HG03139 (cell line): ENCODE data around the gene UPK1A.
A peak's percentile ranks its signal among the peaks of the same experiment; 100 is the strongest.
"Not testable (repeated sequence)": the region's sequence is repeated elsewhere in the genome, so short reads cannot be mapped to it uniquely, and the experiment has no call there.

Source experiments
- ATAC-seq: cut with Tn5 transposase; IDR thresholded peaks from one replicate; pipeline ENCODE4 v1.9.1; 2021; ENCODE audit not compliant: unreplicated experiment

UPK1A gene

DNA sequence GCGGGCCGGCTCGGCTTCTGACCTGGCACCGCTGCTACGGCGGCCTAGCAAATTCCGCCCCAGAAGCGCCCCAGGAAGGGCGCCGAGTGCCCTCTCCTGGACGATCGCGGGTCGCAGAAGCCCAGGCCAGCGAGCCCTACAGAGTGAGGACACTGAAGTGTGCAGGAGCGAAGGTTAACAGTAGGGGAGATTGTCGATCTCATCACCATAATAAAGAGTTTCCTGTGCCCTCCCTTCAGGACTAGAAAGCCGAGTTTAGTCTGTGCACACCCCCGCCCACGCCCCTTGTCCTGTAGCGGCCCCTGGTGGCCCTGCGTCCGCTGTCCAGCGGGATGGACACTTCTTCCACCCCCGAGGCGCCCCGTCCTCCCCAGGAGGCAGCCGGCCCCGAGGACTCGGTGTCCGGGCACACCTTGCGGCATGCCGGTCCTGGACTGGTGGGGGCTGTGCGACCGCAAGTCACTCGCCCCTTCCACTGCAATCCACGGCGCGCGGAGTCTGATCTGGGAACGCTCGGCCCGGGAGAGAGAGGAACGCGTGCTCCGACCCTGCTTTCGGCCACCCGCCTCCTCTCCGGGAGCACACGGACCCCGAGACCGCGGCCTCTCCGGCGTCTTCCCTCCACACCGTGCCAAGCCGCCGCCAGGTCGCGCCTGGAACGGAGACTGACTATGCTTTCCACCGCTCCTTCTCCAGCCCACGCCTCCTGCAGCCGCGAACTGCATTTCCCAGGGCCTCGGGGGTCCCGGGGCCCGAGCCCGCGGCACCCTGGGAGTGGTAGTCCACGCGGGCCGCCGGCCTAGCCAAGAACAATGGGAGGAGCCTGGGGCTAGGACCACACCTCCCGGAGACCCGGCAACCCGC, 50.7 kb downstream of the UPK1A start:
- peak; percentile 43 for ATAC-seq

DNA sequence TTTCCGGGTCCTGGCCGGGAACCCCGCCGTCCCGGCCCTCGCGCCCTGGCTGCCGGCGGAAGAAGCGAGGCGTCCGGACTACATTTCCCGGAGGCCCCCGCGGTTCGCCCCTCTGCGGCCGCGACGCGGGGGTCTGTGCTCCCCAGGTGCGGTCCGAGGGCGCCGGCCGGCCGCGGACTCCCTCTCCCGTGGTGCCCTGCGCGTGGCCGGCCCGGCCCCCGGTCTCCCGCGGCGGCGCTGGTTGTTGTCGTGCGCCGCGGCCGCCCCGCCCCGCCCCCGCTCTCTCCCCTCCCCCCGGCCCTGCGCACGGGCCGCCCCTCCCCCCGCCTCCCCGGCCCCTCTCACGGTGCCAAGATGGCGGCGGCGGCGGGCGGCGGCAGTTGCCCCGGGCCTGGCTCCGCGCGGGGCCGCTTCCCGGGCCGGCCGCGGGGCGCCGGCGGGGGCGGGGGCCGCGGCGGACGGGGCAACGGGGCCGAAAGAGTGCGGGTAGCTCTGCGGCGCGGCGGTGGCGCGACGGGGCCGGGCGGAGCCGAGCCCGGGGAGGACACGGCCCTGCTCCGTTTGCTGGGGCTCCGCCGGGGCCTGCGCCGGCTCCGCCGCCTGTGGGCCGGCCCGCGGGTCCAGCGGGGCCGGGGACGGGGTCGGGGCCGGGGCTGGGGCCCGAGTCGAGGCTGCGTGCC, 51.5 kb downstream of the UPK1A start, which contains the start of gene KMT2B:
Gene KMT2B (plus strand): TSS at position 339 of the 680 bp plus-strand sequence. CDS start 16 bp downstream, at position 355.
- ATAC-seq: no peak

DNA sequence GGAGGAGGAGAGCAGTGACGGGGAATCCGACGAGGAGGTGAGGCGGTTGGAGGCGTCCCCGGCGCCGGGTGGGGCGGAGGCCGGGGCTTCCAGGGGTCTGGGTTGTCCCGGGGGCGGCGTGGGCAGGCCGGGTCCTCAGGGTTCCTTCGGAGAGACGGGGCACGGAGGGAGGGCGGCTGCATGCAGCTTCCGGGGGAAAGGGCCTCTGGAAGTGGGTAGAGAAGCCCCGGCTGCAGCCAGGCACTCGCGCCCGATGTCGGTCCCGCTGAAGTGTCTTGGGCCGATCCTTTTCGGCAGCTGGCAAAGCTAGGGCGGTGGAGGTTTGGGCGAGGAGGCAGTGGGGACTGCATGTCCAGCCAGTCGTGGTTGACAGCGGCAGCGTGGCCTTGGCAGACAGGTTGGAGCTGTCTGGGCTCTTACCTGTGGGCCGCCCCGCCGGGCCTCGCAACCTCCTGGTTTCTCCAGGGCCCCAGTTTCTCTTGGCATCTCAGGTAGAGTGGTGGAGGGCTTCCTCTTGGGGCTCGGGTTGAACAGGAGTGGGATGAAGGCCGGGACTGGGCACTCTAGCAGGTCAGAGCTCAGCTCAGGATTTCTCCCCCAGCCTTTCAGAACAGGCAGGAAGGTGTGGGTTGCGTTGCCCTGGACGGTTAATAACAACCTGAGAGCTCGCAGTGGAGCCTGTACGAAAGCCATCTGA, 52.2 kb downstream of the UPK1A start:
- no peak for ATAC-seq

DNA sequence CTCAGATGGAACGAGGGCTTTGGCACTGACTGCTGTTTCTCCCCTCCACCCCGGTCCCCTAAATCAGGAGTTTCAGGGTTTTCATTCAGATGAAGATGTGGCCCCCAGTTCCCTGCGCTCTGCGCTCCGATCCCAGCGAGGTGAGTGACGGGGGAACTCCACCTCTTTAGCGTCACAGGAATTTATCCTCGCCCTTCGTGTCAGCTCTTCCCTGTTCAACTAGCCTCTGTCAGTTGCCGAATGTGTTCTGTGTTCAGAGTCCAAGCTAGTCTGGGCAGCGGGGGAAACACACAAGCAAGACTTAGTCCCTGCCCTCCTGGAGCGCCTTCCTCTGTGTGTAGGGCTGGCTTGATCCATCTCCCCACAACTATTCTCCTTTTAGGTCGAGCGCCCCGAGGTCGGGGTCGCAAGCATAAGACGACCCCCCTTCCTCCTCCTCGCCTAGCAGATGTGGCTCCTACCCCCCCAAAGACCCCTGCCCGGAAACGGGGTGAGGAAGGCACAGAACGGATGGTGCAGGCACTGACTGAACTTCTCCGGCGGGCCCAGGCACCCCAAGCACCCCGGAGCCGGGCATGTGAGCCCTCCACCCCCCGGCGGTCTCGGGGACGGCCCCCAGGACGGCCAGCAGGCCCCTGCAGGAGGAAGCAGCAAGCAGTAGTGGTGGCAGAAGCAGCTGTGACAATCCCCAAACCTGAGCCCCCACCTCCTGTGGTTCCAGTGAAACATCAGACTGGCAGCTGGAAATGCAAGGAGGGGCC, 53.3 kb downstream of the UPK1A start:
- ATAC-seq: no peak

DNA sequence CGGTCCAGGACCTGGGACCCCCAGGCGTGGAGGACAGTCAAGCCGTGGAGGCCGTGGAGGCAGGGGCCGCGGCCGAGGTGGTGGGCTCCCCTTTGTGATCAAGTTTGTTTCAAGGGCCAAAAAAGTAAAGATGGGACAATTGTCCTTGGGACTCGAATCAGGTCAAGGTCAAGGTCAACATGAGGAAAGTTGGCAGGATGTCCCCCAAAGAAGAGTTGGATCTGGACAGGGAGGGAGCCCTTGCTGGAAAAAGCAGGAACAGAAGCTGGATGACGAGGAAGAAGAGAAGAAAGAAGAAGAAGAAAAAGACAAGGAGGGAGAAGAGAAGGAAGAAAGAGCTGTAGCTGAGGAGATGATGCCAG, 53.8 kb downstream of the UPK1A start:
- no peak for ATAC-seq

DNA sequence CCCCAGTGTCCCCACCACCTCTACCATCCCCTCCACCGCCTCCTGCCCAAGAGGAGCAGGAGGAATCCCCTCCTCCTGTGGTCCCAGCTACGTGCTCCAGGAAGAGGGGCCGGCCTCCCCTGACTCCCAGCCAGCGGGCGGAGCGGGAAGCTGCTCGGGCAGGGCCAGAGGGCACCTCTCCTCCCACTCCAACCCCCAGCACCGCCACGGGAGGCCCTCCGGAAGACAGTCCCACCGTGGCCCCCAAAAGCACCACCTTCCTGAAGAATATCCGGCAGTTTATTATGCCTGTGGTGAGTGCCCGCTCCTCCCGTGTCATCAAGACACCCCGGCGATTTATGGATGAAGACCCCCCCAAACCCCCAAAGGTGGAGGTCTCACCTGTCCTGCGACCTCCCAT, 54.3 kb downstream of the UPK1A start:
- ATAC-seq: no peak

DNA sequence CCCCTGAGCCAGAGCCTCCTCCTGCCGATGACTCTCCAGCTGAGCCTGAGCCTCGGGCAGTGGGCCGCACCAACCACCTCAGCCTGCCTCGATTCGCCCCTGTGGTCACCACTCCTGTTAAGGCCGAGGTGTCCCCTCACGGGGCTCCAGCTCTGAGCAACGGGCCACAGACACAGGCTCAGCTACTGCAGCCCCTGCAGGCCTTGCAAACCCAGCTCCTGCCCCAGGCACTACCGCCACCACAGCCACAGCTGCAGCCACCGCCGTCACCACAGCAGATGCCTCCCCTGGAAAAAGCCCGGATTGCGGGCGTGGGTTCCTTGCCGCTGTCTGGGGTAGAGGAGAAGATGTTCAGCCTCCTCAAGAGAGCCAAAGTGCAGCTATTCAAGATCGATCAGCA, 55.1 kb downstream of the UPK1A start:
- ATAC-seq: no peak

DNA sequence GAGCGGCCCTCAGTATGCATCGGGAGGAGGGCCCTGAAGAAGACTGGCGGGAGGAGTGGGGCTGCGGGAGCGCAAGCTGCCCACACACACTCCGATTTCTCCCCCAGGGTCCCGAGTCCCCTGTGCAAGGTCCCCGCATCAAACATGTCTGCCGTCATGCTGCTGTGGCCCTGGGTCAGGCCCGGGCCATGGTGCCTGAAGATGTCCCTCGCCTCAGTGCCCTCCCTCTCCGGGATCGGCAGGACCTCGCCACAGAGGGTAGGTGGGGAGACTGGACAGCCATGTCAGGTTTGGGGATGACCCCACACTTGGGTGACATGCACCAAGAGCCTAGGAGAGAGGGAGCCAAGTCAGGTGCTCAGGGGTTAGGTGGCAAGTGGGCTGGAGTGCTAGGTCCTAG, 56.1 kb downstream of the UPK1A start:
- no peak for ATAC-seq

DNA sequence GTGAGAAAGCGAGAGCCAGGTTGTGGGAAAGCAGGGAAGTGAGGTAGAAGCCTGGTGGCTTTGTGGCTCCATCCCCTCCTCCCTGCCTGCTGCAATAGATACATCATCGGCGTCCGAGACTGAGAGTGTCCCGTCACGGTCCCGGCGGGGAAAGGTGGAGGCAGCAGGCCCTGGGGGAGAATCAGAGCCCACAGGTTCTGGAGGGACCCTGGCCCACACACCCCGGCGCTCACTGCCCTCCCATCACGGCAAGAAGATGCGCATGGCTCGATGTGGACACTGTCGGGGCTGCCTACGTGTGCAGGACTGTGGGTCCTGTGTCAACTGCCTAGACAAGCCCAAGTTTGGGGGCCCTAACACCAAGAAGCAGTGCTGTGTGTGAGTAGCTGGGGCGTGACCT, 56.6 kb downstream of the UPK1A start:
- ATAC-seq: no peak

DNA sequence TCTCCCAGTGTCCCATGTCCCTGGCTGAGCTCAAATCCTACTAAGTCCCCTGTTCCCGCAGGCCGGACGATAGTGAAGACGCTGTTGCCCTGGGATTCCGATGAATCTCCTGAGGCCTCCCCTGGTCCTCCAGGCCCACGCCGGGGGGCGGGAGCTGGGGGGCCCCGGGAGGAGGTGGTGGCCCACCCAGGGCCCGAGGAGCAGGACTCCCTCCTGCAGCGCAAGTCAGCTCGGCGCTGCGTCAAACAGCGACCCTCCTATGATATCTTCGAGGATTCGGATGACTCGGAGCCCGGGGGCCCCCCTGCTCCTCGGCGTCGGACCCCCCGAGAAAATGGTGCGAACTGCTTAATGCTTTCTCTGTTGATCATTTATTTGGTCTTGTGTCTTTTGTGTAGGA, 57.4 kb downstream of the UPK1A start:
- no peak for ATAC-seq

DNA sequence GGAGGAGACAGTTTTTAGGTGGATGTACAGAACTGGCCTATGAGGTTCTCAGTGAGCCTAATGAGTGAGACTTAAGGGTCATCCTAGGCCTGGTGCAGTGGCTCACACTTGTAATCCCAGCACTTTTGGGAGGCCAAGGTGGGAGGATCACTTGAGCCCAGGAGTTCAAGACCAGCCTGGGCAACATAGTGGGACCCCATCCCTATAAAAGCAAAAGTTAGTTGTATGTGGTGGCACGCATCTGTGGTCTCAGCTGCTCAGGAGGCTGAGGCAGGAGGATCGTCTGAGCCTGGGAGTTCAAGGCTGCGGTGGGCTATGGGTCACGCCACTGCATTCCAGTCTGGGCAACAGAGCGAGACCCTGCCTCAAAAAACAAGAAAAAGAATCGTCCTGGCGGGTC, 57.8 kb downstream of the UPK1A start:
- not testable (repeated sequence) for ATAC-seq

DNA sequence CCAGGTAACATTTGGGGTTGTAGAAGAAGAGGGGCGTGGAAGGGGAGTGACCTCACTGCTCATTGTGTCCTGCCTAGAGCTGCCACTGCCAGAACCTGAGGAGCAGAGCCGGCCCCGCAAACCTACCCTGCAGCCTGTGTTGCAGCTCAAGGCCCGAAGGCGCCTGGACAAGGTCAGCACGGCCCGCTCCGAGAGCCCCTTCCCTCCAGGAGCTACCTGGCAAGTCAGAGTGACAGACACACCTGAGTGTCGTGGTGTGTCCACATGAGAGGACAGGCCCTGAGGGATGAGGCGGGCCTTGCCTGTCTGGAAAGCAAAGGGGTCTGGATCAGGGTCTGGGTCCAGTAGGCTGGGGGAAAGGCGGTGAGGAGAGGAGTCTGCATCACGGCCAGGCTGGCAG, 58.2 kb downstream of the UPK1A start:
- ATAC-seq: no peak

DNA sequence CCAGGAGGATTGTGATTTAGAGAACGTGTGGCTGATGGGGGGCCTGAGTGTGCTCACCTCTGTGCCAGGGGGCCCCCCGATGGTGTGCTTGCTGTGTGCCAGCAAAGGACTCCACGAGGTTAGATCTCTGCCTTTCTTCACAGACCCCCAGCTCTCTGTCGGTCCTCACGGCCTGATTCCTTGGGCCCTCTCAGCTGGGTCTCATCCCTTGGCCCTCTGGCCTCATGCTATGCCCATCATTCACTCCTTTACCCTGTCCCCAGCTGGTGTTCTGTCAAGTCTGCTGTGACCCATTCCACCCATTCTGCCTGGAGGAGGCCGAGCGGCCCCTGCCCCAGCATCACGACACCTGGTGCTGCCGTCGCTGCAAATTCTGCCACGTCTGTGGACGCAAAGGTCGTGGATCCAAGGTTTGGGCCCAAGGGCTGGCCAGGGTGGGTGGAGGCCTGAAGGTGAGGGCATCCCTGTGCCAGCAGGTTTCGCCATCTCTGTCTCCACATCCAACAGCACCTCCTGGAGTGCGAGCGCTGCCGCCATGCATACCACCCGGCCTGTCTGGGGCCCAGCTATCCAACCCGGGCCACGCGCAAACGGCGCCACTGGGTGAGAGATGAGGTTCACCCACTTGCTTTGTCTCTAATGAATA, 59.0 kb downstream of the UPK1A start:
- ATAC-seq: no peak

DNA sequence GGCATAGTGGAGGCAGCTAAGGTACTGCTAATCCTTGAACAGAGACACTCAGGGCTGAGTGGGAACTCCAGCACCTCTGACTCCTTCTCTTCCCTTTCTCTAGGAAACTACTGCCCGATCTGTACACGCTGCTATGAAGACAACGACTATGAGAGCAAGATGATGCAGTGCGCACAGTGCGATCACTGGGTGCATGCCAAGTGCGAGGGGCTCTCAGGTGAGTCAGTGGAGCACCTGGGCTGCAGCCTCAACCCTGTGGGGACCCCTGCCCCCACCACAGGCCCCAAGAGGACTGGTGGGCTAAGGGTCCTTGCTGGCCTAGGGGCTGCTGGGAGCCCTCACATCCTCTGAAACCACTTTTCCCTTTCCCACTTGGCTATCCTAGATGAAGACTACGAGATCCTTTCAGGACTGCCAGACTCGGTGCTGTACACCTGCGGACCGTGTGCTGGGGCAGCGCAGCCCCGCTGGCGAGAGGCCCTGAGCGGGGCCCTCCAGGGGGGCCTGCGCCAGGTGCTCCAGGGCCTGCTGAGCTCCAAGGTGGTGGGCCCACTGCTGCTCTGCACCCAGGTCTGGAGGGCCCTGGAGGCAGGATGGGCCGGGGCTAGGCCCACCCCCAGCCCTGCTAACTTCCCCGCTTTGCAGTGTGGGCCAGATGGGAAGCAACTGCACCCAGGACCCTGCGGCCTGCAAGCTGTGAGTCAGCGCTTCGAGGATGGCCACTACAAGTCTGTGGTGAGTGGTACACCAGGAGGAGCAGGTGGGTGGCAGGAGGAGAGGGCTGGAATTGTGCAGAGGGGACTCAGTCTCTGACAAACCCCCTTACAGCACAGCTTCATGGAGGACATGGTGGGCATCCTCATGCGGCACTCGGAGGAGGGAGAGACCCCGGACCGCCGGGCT, 61.0 kb downstream of the UPK1A start:
- ATAC-seq: no peak
